CD8-positive, alpha-beta memory T cell (primary cell): ENCODE data around the gene ERI3. TPM values are rescaled to one million over a fixed set of nuclear protein-coding genes. Genes with fewer than 3 reads are reported as not detected.
"Not testable (repeated sequence)": the region's sequence is repeated elsewhere in the genome, so short reads cannot be mapped to it uniquely, and the experiment has no call there.

Experiments used
- CTCF ChIA-PET: fragments of 350-600 bp; sonication (Branson Sonifier 250); formaldehyde crosslinking; loops from one replicate; lab custom pipeline; 2021; ENCODE audit warnings: antibody characterized with exemption; lab: Charles Lee
- POLR2A ChIA-PET: fragments of 350-600 bp; sonication (Branson Sonifier 250); formaldehyde crosslinking; loops from one replicate; lab custom pipeline; 2021; ENCODE audit warnings: antibody characterized with exemption; lab: Charles Lee
- DNase-seq, 5 donors: peaks; one replicate each; pipeline versions ENCODE4 v3.0.0 to v3.0.0-alpha.2; 2020 to 2022; ENCODE audit warnings: mixed read lengths in 1 of 5
- H3K27ac ChIP-seq: one replicate; pipeline ENCODE4 v1.7.0; 2013; ENCODE audit warnings: low read depth, mild to moderate bottlenecking, low read length, moderate library complexity
- H3K27me3 ChIP-seq: 2 replicates; pipeline ENCODE4 v1.7.0; 2013; ENCODE audit warnings: low read length, mild to moderate bottlenecking; ENCODE audit not compliant: insufficient read depth, poor library complexity, severe bottlenecking
- H3K36me3 ChIP-seq: 2 replicates; pipeline ENCODE4 v1.7.0; 2013; ENCODE audit warnings: mild to moderate bottlenecking, low read length, moderate library complexity; ENCODE audit not compliant: insufficient read depth
- H3K4me1 ChIP-seq: 2 replicates; pipeline ENCODE4 v1.7.0; 2013; ENCODE audit warnings: mild to moderate bottlenecking, low read length, moderate library complexity; ENCODE audit not compliant: insufficient read depth
- H3K4me3 ChIP-seq: 2 replicates; pipeline ENCODE4 v1.7.0; 2013; ENCODE audit warnings: mild to moderate bottlenecking, low read length
- H3K9me3 ChIP-seq: 2 replicates; pipeline ENCODE4 v1.7.0; 2013; ENCODE audit warnings: mild to moderate bottlenecking, low read length
- H3K27ac Mint-ChIP-seq, 8 donors: one replicate each; pipeline ENCODE4 v1.8.0; 2020 to 2021; ENCODE audit warnings: mixed read lengths in 8 of 8, mild to moderate bottlenecking in 6 of 8, inconsistent platforms in 3 of 8, moderate library complexity in 3 of 8
- H3K27me3 Mint-ChIP-seq, 2 donors: one replicate each; pipeline ENCODE4 v1.8.0; 2020 to 2021; ENCODE audit warnings: mixed read lengths in 2 of 2, mild to moderate bottlenecking in 1 of 2, moderate library complexity in 1 of 2
- H3K36me3 Mint-ChIP-seq, 3 donors: one replicate each; pipeline ENCODE4 v1.8.0; 2020 to 2021; ENCODE audit warnings: mixed read lengths in 3 of 3, inconsistent platforms in 1 of 3, mild to moderate bottlenecking in 1 of 3
- H3K4me1 Mint-ChIP-seq, 3 donors: one replicate each; pipeline ENCODE4 v1.8.0; 2020 to 2021; ENCODE audit warnings: mixed read lengths in 3 of 3, inconsistent platforms in 1 of 3, mild to moderate bottlenecking in 1 of 3
- H3K4me3 Mint-ChIP-seq, 7 donors: one replicate each; pipeline ENCODE4 v1.8.0; 2020 to 2021; ENCODE audit warnings: mixed read lengths in 7 of 7, mild to moderate bottlenecking in 6 of 7, moderate library complexity in 4 of 7, inconsistent platforms in 2 of 7
- H3K9me3 Mint-ChIP-seq, 5 donors: one replicate each; pipeline ENCODE4 v1.8.0; 2020 to 2022; ENCODE audit warnings: mixed read lengths in 5 of 5, mild to moderate bottlenecking in 3 of 5, moderate library complexity in 2 of 5, inconsistent platforms in 1 of 5
- polyA plus RNA-seq: library from polyadenylated mRNA; unstranded; fragments of 300-500 nt; fragmentation: Illumina TruSeq; gene quantifications from one replicate; pipeline ENCODE4 v1.2.3, GENCODE V29; 2021
- total RNA-seq, 2 experiments: library from RNA; stranded (reverse); gene quantifications; one replicate each; pipeline ENCODE4 v1.2.3, GENCODE V29; 2021

ERI3 gene
- total and polyA plus RNA-seq, 3 experiments from 2014 or later: 36.1 to 59.9 (median 53.8) TPM

GRCh38 chr1:44206545-44206944 lies 148.5 kb downstream of the ERI3 start:
- H3K4me1 ChIP-seq, DNase-seq, CTCF ChIA-PET, H3K9me3 ChIP-seq, H3K4me3 Mint-ChIP-seq, H3K27ac ChIP-seq, H3K27me3 ChIP-seq, H3K4me1 Mint-ChIP-seq, H3K36me3 Mint-ChIP-seq, H3K27ac Mint-ChIP-seq, H3K36me3 ChIP-seq, POLR2A ChIA-PET, H3K9me3 Mint-ChIP-seq, H3K27me3 Mint-ChIP-seq, H3K4me3 ChIP-seq: not testable (repeated sequence)

GRCh38 chr1:44200336-44200735 lies 154.7 kb downstream of the ERI3 start:
- no peak overlapping the region for H3K27ac ChIP-seq
- H3K4me1 ChIP-seq: no peaks in the 10 kb centered on the region
- no peaks in the 10 kb centered on the region for H3K36me3 ChIP-seq
- DNase-seq: no peak
- Mint-ChIP-seq H3K9me3 (no peaks in the 10 kb centered on the region), H3K27ac (peak overlapping the region in 1 of 8 donors; percentile 58), H3K27me3 (peaks cover 1 to 4% of the 10 kb centered on the region in 2 donors), H3K36me3 (no peaks in the 10 kb centered on the region), H3K4me3 (no peak overlapping the region), H3K4me1 (no peaks in the 10 kb centered on the region)
- H3K27me3 ChIP-seq: no peaks in the 10 kb centered on the region
- POLR2A ChIA-PET: no interaction called here
- no peak overlapping the region for H3K4me3 ChIP-seq
- CTCF ChIA-PET: interaction anchor here (0.7 kb wide), 1 partner anchor 12 kb away, joined by 3 read pairs; no protein-coding TSS in a partner anchor
- no peaks in the 10 kb centered on the region for H3K9me3 ChIP-seq

- Histone ChIP-seq H3K27ac (no peak overlapping the region), H3K4me1 (no peaks in the 10 kb centered on the region), H3K9me3 (no peaks in the 10 kb centered on the region), H3K4me3 (no peak overlapping the region), H3K36me3 (no peaks in the 10 kb centered on the region), H3K27me3 (no peaks in the 10 kb centered on the region)
- Mint-ChIP-seq H3K36me3 (no peaks in the 10 kb centered on the region), H3K4me1 (peaks cover 0 to 2% (median 0%) of the 10 kb centered on the region in 3 donors), H3K27ac (no peak overlapping the region), H3K27me3 (peaks cover 15 to 30% of the 10 kb centered on the region in 2 donors), H3K4me3 (no peak overlapping the region), H3K9me3 (peaks cover 0 to 3% (median 0%) of the 10 kb centered on the region in 5 donors)
- no peak for DNase-seq
- CTCF ChIA-PET: no interaction called here
- POLR2A ChIA-PET: no interaction called here
Measured at GRCh38 chr1:44174630-44175029, 180.4 kb downstream of the ERI3 start.

Other genes with a start within 250 kb of the ERI3 start
- gene KLF17, start 236.4 kb downstream of the ERI3 start, total RNA-seq: not detected
- gene KLF17, start 236.4 kb downstream of the ERI3 start, polyA plus RNA-seq: not detected
- gene KLF18, start 213.6 kb downstream of the ERI3 start, total RNA-seq: not detected
- gene KLF18, start 213.6 kb downstream of the ERI3 start, polyA plus RNA-seq: not detected
- gene DMAP1, start 141.8 kb downstream of the ERI3 start, total RNA-seq: 10 to 100 TPM; 35.0 to 36.1 TPM
- 45.5 TPM for gene DMAP1, start 141.8 kb downstream of the ERI3 start, polyA plus RNA-seq
- 100 to 1,000 TPM; 115 TPM for gene RNF220, start 50.0 kb upstream of the ERI3 start, total RNA-seq
- 104 TPM for gene RNF220, start 50.0 kb upstream of the ERI3 start, polyA plus RNA-seq